Esophagus (tissue), 2 donors: ENCODE data around the gene FNDC5. TPM values are rescaled to one million over a fixed set of nuclear protein-coding genes. Genes with fewer than 3 reads are reported as not detected.

ENCODE experiments used
- H3K27ac ChIP-seq, 2 donors: one replicate each; pipeline ENCODE4 v1.5.1; 2013; ENCODE audit warnings: low read depth in 2 of 2, mild to moderate bottlenecking in 2 of 2, inconsistent platforms in 1 of 2, low read length in 1 of 2, moderate library complexity in 1 of 2
- H3K27me3 ChIP-seq, 2 donors: one replicate each; pipeline ENCODE4 v1.6.1; 2013; ENCODE audit warnings: low read length in 2 of 2, control low read depth in 1 of 2, mild to moderate bottlenecking in 1 of 2; ENCODE audit not compliant: insufficient read depth in 2 of 2, control insufficient read depth in 1 of 2
- H3K36me3 ChIP-seq, 2 donors: one replicate each; pipeline ENCODE4 v1.6.1; 2013; ENCODE audit warnings: low read length in 1 of 2; ENCODE audit not compliant: control insufficient read depth in 2 of 2, insufficient read depth in 2 of 2
- H3K4me1 ChIP-seq, 2 donors: one replicate each; pipeline ENCODE4 v1.6.1; 2013; ENCODE audit warnings: low read length in 1 of 2; ENCODE audit not compliant: control insufficient read depth in 2 of 2, insufficient read depth in 2 of 2
- H3K4me3 ChIP-seq, 2 donors: one replicate each; pipeline ENCODE4 v1.5.1; 2013; ENCODE audit warnings: low read length in 2 of 2, mild to moderate bottlenecking in 2 of 2, low read depth in 1 of 2, moderate library complexity in 1 of 2
- H3K9me3 ChIP-seq, 2 donors: one replicate each; pipeline ENCODE4 v1.6.1; 2013; ENCODE audit warnings: mild to moderate bottlenecking in 2 of 2, low read depth in 1 of 2, low read length in 1 of 2, moderate library complexity in 1 of 2; ENCODE audit not compliant: control insufficient read depth in 2 of 2, insufficient read depth in 1 of 2
- WGBS, 2 donors: extraction: QIAGEN DNeasy Blood & Tissue Kit; methylation state at CpG; one replicate each; pipeline ENCODE4 v1.1.7; 2013; 5-methylcytosine and 5-hydroxymethylcytosine counted together
- polyA plus RNA-seq, 2 donors: library from polyadenylated mRNA; stranded (reverse); fragments of 200-250 nt; gene quantifications; one replicate each; pipeline ENCODE4 v1.2.3, GENCODE V29; 2013
- donor health status: healthy with polysubstance abuse.
- donor health status: Bipolar disorder and iron deficiency.

The FNDC5 gene
- polyA plus RNA-seq, 2 donors, result 0.53 to 0.90 TPM

DNA sequence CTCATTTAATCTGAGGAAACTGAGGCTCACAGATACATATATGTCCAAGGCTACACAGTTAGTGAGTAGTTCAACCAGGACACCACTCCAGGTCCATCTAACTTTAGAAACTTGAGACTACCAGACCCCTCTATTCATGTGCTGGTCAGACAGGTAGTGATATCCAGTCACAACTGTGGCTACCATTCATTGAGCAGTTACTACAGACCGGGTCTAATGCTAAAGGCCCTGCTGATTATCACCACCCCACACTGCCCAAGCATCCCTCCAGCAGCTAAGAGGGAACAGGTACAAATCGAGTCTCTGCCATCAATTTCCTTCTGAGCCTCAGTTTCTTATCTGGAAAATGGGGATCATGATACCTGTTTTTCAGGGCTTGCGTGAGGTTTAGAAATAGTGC, 20.9 kb upstream of the FNDC5 start:
- whole genome bisulfite sequencing, 2 donors, result 91 to 92% methylated on average over 3 of the region's 3 CpGs
- H3K27me3 ChIP-seq, result peaks cover 2 to 13% of the 10 kb centered on the region in 2 donors

DNA sequence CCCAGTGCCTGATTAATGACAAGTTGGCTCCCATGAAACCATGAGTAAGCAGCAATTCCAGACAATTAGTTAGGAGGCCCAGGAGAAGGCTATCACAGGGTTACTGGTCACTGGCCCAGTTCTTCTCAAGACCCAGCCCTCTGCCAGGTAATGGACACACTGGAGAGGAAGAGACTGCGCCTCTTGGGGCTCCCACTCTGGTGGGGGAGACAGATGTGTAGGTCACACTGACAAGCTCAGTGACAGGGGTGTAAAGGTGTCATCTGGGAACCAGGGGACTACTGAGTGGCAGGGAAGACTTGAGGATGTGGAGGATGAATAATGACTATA, 20.5 kb upstream of the FNDC5 start:
- no peak overlapping the region for H3K4me3 ChIP-seq
- 95% methylated on average over 1 of the region's 1 CpG for WGBS, 2 donors
- no peaks in the 10 kb centered on the region for H3K9me3 ChIP-seq
- peaks cover 0 to 12% of the 10 kb centered on the region in 2 donors for H3K36me3 ChIP-seq
- H3K27me3 ChIP-seq, result peaks cover 4 to 13% of the 10 kb centered on the region in 2 donors
- peaks cover 4 to 12% of the 10 kb centered on the region in 2 donors for H3K4me1 ChIP-seq
- H3K27ac ChIP-seq, result no peak overlapping the region

More for the DNA sequence above, 20.9 kb upstream of the FNDC5 start:
- peaks cover 4 to 8% of the 10 kb centered on the region in 2 donors for H3K4me1 ChIP-seq
- H3K36me3 ChIP-seq, result peaks cover 0 to 12% of the 10 kb centered on the region in 2 donors
- H3K27ac ChIP-seq, result no peak overlapping the region
- no peak overlapping the region for H3K4me3 ChIP-seq
- no peaks in the 10 kb centered on the region for H3K9me3 ChIP-seq

DNA sequence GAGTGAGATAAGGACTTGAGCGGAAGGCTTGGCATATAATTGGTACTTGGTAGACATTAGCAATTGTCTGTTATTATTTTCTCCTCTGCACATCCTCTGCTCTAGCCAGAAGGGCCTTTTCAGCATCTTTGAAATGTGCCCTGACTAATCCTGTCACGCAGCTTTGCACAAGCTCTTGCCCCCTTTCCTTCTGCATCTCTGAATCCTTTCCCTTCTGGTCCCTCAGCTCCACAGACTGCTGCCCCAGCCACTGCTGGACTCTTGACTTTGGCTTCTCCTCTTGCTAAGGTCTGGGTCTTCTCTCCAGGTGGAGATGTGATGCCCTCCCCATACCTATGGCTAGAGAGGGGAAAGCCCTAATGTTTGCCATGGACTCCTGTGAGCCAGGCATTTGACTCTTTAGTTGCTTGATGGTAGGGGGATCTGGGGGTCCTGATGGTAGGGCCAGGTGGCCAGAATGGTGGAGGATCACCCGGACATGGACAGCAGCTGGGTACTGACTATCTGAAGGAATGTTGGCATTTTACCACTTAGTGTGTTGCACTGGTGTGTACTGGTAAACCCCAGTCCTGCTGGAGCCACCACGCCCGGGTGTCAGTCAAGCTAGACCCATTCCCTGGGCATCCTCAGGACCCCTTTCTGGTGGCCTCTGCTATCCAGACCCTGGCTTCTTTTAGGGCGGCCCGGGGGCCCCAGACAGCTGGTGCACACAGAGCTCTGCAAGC, 20.0 kb upstream of the FNDC5 start:
- H3K36me3 ChIP-seq, result peaks cover 0 to 9% of the 10 kb centered on the region in 2 donors
- 83 to 86% methylated on average over 7 of the region's 7 CpGs for WGBS, 2 donors
- H3K4me1 ChIP-seq, result peaks cover 4 to 15% of the 10 kb centered on the region in 2 donors
- H3K4me3 ChIP-seq, result no peak overlapping the region
- peaks cover 10 to 13% of the 10 kb centered on the region in 2 donors for H3K27me3 ChIP-seq
- no peaks in the 10 kb centered on the region for H3K9me3 ChIP-seq
- no peak overlapping the region for H3K27ac ChIP-seq

DNA sequence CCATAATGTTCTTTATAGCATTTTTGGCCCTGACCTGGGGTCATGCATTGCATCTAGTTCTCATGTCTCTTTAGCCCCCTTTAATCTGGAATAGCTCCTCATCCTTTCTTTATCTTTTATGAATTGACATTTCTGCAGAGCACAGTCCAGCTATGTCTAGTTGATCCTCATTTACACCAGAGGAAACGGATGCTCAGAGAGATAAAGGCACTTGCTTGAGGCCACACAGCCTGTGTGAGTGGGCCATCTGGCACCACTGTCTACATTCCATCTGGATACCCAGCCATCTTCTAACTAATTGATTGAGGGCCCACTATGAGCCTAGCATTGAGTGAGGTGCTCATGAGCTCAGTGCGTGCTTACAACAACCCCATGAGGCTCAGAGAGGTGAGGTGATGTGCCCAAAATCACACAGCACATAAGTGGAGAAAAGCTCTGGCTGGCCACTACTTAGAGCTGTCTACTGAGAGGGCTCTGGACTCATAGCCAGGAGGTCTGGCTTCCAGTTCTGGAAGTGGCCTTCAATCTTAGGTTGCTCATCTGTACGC, 19.1 kb upstream of the FNDC5 start:
- H3K4me1 ChIP-seq, result peaks cover 4 to 15% of the 10 kb centered on the region in 2 donors
- H3K27me3 ChIP-seq, result peaks cover 13 to 14% of the 10 kb centered on the region in 2 donors
- 88 to 90% methylated on average over 3 of the region's 3 CpGs for whole genome bisulfite sequencing, 2 donors
- H3K4me3 ChIP-seq, result no peak overlapping the region
- H3K27ac ChIP-seq, result no peak overlapping the region
- H3K36me3 ChIP-seq, result no peaks in the 10 kb centered on the region
- H3K9me3 ChIP-seq, result no peaks in the 10 kb centered on the region

DNA sequence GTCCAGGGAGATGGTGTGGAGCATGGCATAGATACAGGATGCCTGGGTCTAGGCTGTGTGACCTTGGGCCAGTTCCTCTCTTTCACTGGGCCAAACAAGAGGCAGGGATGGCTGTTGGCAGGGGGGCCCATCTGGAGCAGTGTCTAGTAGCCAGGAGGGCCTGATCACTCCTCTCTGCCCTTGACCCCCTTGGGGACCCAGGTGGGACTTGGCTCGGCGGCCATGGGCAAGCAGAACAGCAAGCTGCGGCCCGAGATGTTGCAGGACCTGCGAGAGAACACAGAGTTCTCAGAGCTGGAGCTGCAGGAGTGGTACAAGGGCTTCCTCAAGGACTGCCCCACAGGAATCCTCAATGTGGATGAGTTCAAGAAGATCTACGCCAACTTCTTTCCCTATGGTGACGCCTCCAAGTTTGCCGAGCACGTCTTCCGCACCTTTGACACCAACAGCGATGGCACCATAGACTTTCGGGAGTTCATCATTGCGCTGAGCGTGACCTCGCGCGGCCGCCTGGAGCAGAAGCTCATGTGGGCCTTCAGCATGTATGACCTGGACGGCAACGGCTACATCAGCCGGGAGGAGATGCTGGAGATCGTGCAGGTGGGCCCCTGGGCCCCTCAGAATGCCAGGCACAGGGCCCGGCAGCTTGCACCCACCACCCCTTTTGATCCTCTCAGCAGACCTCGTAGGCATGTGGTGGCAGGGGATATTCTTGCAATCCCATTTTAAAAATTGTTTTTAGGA, 18.1 kb upstream of the FNDC5 start:
- no peaks in the 10 kb centered on the region for H3K9me3 ChIP-seq
- no peaks in the 10 kb centered on the region for H3K36me3 ChIP-seq
- H3K4me1 ChIP-seq, result peaks cover 4 to 15% of the 10 kb centered on the region in 2 donors
- WGBS, 2 donors, result 90% methylated on average over 24 of the region's 24 CpGs
- H3K27ac ChIP-seq, result no peak overlapping the region
- peaks cover 13 to 17% of the 10 kb centered on the region in 2 donors for H3K27me3 ChIP-seq
- no peak overlapping the region for H3K4me3 ChIP-seq

DNA sequence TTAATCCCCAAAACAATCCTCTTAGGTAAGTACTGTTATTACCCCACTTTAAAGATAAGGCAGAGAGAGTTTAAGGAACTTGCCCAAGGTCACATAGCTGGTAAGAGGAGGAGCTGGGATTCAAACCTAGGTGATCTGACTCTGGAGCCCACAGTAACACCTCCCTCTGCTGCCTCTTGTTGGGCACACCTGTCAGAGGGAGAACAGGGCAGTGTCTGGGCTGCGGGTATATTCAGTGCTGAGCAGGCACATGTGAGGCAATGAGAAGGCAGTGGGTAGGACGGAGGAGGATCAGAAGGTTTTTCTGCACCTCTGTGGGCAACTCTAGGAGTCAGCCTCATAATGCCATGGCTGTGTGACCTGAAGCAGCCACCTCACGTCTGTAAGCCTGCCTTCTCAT, 17.4 kb upstream of the FNDC5 start:
- Histone ChIP-seq H3K27ac (no peak overlapping the region), H3K36me3 (no peaks in the 10 kb centered on the region), H3K4me3 (no peak overlapping the region), H3K4me1 (peaks cover 0 to 13% of the 10 kb centered on the region in 2 donors), H3K27me3 (peaks cover 13 to 17% of the 10 kb centered on the region in 2 donors), H3K9me3 (no peaks in the 10 kb centered on the region)
- 62 to 79% methylated on average over 3 of the region's 3 CpGs for whole genome bisulfite sequencing, 2 donors

DNA sequence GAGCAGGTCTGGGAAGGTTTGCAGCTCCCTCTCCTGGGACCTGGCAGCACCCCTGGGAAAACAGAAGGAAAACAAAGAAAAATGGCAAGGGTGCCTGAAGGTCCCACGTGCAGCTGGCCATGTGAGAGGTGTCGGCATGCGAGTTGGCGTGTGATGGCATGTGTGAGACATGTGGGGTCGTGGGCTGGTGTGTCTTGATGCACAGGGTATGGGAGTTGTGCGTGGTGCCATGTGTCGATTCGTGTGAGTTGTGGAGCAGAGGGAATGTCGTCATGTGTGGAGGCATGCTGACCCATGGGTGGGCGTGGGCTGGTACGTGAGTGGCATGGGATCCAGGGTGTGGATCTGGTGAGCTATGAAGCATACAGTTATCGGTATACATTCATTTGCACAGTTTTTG, 16.9 kb upstream of the FNDC5 start:
- Histone ChIP-seq H3K27me3 (peaks cover 13 to 17% of the 10 kb centered on the region in 2 donors), H3K4me1 (peaks cover 0 to 9% of the 10 kb centered on the region in 2 donors), H3K4me3 (no peak overlapping the region), H3K36me3 (no peaks in the 10 kb centered on the region), H3K27ac (no peak overlapping the region), H3K9me3 (no peaks in the 10 kb centered on the region)
- WGBS, 2 donors, result 67 to 80% methylated on average over 12 of the region's 12 CpGs

DNA sequence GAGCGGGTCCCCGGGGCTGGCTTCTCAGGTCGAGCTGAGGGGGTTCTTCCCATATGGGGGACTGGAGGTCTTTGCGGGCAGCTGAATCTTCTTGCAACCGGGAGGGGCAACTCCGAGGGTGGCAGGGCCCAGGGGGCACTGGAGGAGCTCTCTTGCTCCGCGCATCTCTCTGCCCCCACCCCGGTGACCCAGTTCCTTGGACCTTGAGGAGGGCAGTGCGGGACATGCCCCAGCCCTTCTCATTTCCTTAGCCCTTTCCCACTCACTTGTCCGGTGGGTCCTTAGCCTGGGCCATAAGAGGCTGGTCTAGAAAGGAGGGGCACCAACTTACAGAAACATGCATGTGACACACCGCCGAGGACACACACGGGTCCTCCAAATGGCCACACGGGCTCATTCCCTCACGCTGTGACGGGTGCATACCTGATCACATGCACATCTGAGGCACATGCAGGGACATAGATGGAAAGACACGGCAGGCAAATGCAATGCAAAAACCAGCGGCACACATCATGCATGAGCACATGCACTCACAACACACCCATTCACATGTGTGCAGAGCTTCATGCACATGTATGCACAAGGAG, 16.2 kb upstream of the FNDC5 start:
- WGBS, 2 donors, result 45 to 55% methylated on average over 15 to 19 of the region's 19 CpGs
- Histone ChIP-seq H3K27me3 (peaks cover 13 to 17% of the 10 kb centered on the region in 2 donors), H3K36me3 (no peaks in the 10 kb centered on the region), H3K4me3 (no peak overlapping the region), H3K4me1 (peaks cover 0 to 7% of the 10 kb centered on the region in 2 donors), H3K27ac (no peak overlapping the region), H3K9me3 (no peaks in the 10 kb centered on the region)

DNA sequence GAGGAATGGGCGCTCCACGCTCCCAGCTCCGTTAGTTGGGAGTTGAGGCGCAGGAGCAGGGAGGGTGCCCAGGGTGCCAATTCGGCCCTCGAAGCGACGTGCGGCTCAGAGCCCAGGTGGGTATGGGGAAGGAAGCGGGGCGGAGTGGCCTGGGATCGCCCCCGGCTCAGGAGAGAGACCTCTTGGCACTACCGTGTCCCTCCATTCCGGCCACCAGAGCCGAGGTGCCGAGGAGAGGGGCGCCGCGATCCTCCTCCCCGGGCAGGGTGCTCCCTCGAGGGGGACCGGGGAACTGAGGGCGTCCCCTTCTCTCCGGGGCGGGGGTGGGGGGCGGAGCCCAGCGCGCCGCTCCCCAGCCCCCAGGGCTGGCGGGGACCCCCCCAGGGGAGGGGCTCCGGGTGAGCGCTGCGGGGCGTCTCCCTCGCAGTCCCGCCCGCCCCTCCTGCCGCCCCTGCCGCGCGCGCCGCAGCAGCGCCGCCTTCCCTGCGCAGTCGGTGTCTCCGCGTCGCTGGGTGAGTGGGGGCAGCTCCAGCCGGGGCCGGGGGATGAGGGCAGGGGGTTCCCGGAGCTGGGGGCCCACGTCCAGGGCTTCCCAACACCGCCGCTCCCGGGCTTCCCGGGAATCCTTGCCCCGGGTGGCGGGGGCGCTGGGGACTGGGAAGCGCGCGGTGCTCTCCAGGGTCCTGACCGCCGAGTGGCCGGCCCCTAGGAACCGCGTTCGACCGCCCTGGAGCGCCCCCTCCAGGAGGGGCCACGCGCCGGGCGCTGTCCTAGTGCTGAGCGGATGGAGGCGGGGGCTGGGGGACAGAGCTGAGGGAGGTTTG, 15.5 kb upstream of the FNDC5 start, which contains the start of gene HPCA:
TSS of gene HPCA (plus strand) at position 488 of the 824 bp plus-strand sequence. CDS start 2,408 bp downstream, outside the sequence.
- peaks cover 3 to 7% of the 10 kb centered on the region in 2 donors for H3K4me1 ChIP-seq
- H3K4me3 ChIP-seq, result no peak within 1 kb of the TSS
- H3K9me3 ChIP-seq, result no peaks in the 10 kb centered on the region
- 3 to 4% methylated on average over 58 to 79 of the region's 79 CpGs for WGBS, 2 donors
- H3K36me3 ChIP-seq, result no peaks in the 10 kb centered on the region
- H3K27ac ChIP-seq, result no peak within 1 kb of the TSS
- peaks cover 10 to 17% of the 10 kb centered on the region in 2 donors for H3K27me3 ChIP-seq
